Fibroblast of the aortic adventitia (primary cell): Measurements from ENCODE around the gene NHS. TPM values are rescaled to one million over a fixed set of nuclear protein-coding genes. Genes with fewer than 3 reads are reported as not detected.
A peak's percentile ranks its signal among the peaks of the same experiment; 100 is the strongest.

Source experiments
- DNase-seq: peaks from one replicate; pipeline ENCODE4 v3.0.0-alpha.2; 2010; ENCODE audit warnings: low read depth
- H3K4me3 ChIP-seq: 2 replicates; pipeline ENCODE4 v1.5.1; 2011; ENCODE audit warnings: low read depth, mild to moderate bottlenecking, control low read depth, low read length, moderate library complexity
- CTCF ChIP-seq: IDR thresholded peaks from 2 replicates; pipeline ENCODE4 v1.5.1; 2011; ENCODE audit warnings: mild to moderate bottlenecking, low read length, control low read depth, inconsistent platforms; ENCODE audit not compliant: insufficient read depth
- total RNA-seq: library from RNA; depleted of rRNA; stranded (reverse); fragments of >200 nt; gene quantifications from 2 replicates; pipeline ENCODE4 v1.2.3, GENCODE V29; 2012; ENCODE audit warnings: low replicate concordance

The NHS gene
- total RNA-seq, 1 donor: 11.6 TPM

GRCh38 chrX:17597327-17597726 is 222.3 kb downstream of the NHS start:
- peak; percentile 38 for DNase-seq
- no peak for TF ChIP-seq CTCF
- H3K4me3 ChIP-seq: no peak overlapping the region

DNA sequence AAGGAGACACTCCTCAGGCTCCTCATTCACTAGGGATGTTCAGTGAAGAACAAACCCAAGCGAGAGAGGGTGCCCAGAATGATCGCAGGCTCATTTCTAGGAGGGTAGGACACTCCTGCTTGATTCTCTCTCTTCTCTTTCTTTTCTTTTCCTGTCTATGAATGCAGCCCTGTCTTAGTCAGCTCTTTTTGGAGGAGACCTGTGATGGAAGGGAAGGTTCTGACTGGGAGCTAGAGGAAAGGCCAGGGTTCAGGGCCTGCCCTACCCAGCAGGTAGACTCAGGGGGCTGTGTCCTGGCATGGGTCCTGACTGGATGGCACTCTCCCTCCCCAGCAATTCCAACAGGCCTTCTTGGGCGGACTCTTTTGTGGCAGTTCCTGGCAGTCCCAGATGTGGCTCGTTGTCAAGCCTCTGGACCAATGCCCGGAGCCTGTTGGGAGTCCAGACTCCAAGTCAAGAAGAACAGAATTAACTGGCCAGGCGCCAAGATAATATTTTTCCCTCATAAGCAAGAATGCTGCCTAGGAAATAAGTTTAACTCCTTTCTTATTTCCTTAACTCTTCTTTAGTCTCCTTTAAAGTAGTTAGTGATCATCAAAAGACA is 222.9 kb downstream of the NHS start:
- peak; percentile 87 for DNase-seq
- no peak overlapping the region for H3K4me3 ChIP-seq
- no peak for TF ChIP-seq CTCF

GRCh38 chrX:17601441-17602200 is 226.6 kb downstream of the NHS start:
- no peak overlapping the region for H3K4me3 ChIP-seq
- peak; percentile 25 for DNase-seq
- TF ChIP-seq CTCF: no peak

- no peak for DNase-seq
- no peak overlapping the region for H3K4me3 ChIP-seq
- no peak for TF ChIP-seq CTCF
Observed at GRCh38 chrX:17602245-17602644, 227.2 kb downstream of the NHS start.

- no peak for TF ChIP-seq CTCF
- no peak for DNase-seq
- H3K4me3 ChIP-seq: no peak overlapping the region
Observed at GRCh38 chrX:17603196-17603595, 228.2 kb downstream of the NHS start.

DNA sequence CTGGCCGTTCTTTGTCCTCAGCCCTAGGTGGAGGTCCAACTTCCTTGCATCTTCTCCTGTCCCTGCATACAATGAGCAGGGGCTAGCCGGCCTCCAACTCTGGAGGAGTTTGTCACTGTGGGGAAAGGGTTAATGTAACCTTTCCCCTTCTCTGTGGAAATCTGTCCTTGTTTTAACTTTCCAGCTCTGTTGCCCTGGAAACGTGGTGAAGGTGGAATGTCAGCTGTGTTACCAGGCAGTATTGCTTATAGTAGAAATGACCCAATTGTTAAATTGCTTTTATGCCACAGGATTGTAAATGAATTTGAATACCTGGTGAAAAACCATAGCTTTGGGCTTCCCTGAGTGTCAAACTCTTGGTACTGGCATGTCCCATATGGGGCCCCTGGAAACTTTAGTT is 230.7 kb downstream of the NHS start:
- TF ChIP-seq CTCF: no peak
- H3K4me3 ChIP-seq: no peak overlapping the region
- DNase-seq: no peak

GRCh38 chrX:17606231-17606630 is 231.2 kb downstream of the NHS start:
- no peak for TF ChIP-seq CTCF
- H3K4me3 ChIP-seq: no peak overlapping the region
- DNase-seq: no peak
